SK-N-SH treated with all-trans-retinoic acid at 6 μM for 48 hours (cell line): ENCODE results near the gene CYP2W1.

Experiments used
- TF ChIP-seq, protein P1 (sequence below): fragments of 250-450 bp; sonication (Bioruptor Pico); IDR thresholded peaks from 2 replicates; pipeline ENCODE4 v1.8.0; 2020; ENCODE audit warnings: mild to moderate bottlenecking, moderate library complexity, borderline replicate concordance
- TF ChIP-seq, protein P2 (sequence below): fragments of 250-450 bp; sonication (Bioruptor Pico); IDR thresholded peaks from 2 replicates; pipeline ENCODE4 v1.8.0; 2021; ENCODE audit warnings: low read depth, mild to moderate bottlenecking, moderate library complexity, borderline replicate concordance

DNA sequence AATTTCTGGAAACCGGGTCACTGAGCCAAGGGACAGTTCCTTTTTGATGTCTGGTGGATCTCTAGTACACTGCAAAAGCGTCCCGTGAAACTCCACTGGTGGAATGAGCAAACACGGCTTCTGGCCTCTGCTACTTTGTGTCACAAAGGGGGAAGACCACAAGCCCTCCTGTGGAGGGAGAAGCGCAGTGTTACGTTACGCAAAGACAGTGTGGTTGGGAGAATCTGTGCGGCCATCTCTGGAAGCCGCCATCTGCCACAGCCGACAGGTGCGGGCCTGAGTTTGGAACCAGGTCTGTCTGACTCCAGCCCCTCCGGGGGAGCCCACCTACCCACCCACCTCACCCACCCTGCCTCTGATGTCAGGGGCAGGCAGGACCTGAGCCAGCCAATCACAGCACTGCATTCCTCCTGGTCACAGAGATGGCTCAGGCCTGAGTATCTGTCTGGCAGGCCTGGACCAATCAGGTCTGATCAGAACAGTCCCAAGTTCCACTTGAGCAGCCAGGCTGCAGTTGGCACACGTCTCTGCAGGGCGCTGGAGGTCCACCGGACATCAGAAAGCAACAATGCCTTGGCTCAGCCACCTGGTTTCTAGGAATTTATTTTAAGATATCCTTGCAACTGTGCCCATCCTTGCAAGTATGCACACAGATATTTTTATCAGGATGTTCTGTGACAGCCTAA is 3.0 kb upstream of the CYP2W1 start:
- TF ChIP-seq, protein P1, sequence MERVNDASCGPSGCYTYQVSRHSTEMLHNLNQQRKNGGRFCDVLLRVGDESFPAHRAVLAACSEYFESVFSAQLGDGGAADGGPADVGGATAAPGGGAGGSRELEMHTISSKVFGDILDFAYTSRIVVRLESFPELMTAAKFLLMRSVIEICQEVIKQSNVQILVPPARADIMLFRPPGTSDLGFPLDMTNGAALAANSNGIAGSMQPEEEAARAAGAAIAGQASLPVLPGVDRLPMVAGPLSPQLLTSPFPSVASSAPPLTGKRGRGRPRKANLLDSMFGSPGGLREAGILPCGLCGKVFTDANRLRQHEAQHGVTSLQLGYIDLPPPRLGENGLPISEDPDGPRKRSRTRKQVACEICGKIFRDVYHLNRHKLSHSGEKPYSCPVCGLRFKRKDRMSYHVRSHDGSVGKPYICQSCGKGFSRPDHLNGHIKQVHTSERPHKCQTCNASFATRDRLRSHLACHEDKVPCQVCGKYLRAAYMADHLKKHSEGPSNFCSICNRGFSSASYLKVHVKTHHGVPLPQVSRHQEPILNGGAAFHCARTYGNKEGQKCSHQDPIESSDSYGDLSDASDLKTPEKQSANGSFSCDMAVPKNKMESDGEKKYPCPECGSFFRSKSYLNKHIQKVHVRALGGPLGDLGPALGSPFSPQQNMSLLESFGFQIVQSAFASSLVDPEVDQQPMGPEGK (CRISPR knock-in tag): no peak
- TF ChIP-seq, protein P2, sequence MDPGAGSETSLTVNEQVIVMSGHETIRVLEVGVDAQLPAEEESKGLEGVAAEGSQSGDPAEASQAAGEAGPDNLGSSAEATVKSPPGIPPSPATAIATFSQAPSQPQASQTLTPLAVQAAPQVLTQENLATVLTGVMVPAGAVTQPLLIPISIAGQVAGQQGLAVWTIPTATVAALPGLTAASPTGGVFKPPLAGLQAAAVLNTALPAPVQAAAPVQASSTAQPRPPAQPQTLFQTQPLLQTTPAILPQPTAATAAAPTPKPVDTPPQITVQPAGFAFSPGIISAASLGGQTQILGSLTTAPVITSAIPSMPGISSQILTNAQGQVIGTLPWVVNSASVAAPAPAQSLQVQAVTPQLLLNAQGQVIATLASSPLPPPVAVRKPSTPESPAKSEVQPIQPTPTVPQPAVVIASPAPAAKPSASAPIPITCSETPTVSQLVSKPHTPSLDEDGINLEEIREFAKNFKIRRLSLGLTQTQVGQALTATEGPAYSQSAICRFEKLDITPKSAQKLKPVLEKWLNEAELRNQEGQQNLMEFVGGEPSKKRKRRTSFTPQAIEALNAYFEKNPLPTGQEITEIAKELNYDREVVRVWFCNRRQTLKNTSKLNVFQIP (CRISPR knock-in tag): no peak
